ENCODE results near the gene HS6ST1. TPM values are rescaled to one million over a fixed set of nuclear protein-coding genes. Genes with fewer than 3 reads are reported as not detected.

The HS6ST1 gene
- total RNA-seq, 1 experiment from 2014 or later, result 20.3 TPM

- Mint-ChIP-seq H3K9me3 (ENCODE audit: unreplicated experiment) (no peaks in the 10 kb centered on the region), H3K27ac (ENCODE audit: unreplicated experiment) (no peak overlapping the region), H3K36me3 (ENCODE audit: insufficient read depth, unreplicated experiment) (no peaks in the 10 kb centered on the region), H3K4me3 (ENCODE audit: unreplicated experiment) (no peak overlapping the region), H3K4me1 (ENCODE audit: low read depth, unreplicated experiment) (peaks cover 12% of the 10 kb centered on the region), H3K27me3 (ENCODE audit: insufficient read depth, unreplicated experiment) (no peaks in the 10 kb centered on the region)
- H3K27me3 ChIP-seq (replicated peaks; ENCODE audit: control insufficient read depth, insufficient read depth, low read length), result no peaks in the 10 kb centered on the region
- DNase-seq, result no peak
- intact Hi-C loops (cut with micrococcal nuclease; ENCODE audit: unreplicated experiment), result loop anchor here (5.0 kb wide), 1 partner anchor 135 kb away; no protein-coding TSS in a partner anchor
- no TSS peak for BruUV-seq (replicated peaks)
- H3K36me3 ChIP-seq (ENCODE audit: control insufficient read depth, insufficient read depth, low read length), result no peaks in the 10 kb centered on the region; the same call in 1 of the 2 replicates
- H3K4me1 ChIP-seq, result peaks cover 13% of the 10 kb centered on the region
- H3K4me3 ChIP-seq (ENCODE audit: low read depth, low read length), result no peak overlapping the region
- H3K9me3 ChIP-seq, result no peaks in the 10 kb centered on the region
- TF ChIP-seq CTCF (IDR thresholded peaks at IDR 0.05; ENCODE audit: insufficient read depth in 1 of 2, low read depth in 1 of 2, low read length in 1 of 2, severe bottlenecking in 1 of 2, unreplicated experiment in 1 of 2), result no peak
- ChIA-PET CTCF (interaction anchor here (1.0 to 1.3 kb wide), 2 partner anchors 15 to 24 kb away, joined by 3 to 6 read pairs; no protein-coding TSS in a partner anchor), POLR2A (no interaction called here)
These were observed 11.7 kb downstream of the HS6ST1 start for GRCh38 chr2:128306931-128307460.

- no peaks in the 10 kb centered on the region for H3K36me3 Mint-ChIP-seq (ENCODE audit: insufficient read depth, unreplicated experiment)
- Histone ChIP-seq H3K4me3 (ENCODE audit: low read depth, low read length) (no peak overlapping the region), H3K27me3 (replicated peaks; ENCODE audit: control insufficient read depth, insufficient read depth, low read length) (no peaks in the 10 kb centered on the region), H3K9me3 (no peaks in the 10 kb centered on the region), H3K36me3 (ENCODE audit: control insufficient read depth, insufficient read depth, low read length) (no peaks in the 10 kb centered on the region; the same call in 1 of the 2 replicates), H3K4me1 (peaks cover 13% of the 10 kb centered on the region)
- peak; percentile 62 to 73 for DNase-seq
- intact Hi-C loops (cut with micrococcal nuclease; ENCODE audit: unreplicated experiment), result loop anchor here (5.0 kb wide), 1 partner anchor 134 kb away; no protein-coding TSS in a partner anchor
- CTCF ChIA-PET, result interaction anchor here (0.7 to 1.3 kb wide), 5 partner anchors 15 to 73 kb away, joined by 3 to 6 read pairs (median 3); no protein-coding TSS in a partner anchor
- peak; percentile 25 to 49 for TF ChIP-seq CTCF (IDR thresholded peaks at IDR 0.05; ENCODE audit: insufficient read depth in 1 of 2, low read depth in 1 of 2, low read length in 1 of 2, severe bottlenecking in 1 of 2, unreplicated experiment in 1 of 2)
- no peaks in the 10 kb centered on the region for H3K9me3 Mint-ChIP-seq (ENCODE audit: unreplicated experiment)
- H3K4me1 Mint-ChIP-seq (ENCODE audit: low read depth, unreplicated experiment), result peaks cover 12% of the 10 kb centered on the region
- no peak overlapping the region for H3K4me3 Mint-ChIP-seq (ENCODE audit: unreplicated experiment)
- POLR2A ChIA-PET, result no interaction called here
- H3K27ac Mint-ChIP-seq (ENCODE audit: unreplicated experiment), result peak overlapping the region; percentile 36
- H3K27me3 Mint-ChIP-seq (ENCODE audit: insufficient read depth, unreplicated experiment), result no peaks in the 10 kb centered on the region
- no TSS peak for BruUV-seq (replicated peaks)
These were observed 12.4 kb downstream of the HS6ST1 start for GRCh38 chr2:128306081-128306930.

GRCh38 chr2:128305555-128306080 is 13.1 kb downstream of the HS6ST1 start:
- Histone ChIP-seq H3K9me3 (no peaks in the 10 kb centered on the region), H3K36me3 (ENCODE audit: control insufficient read depth, insufficient read depth, low read length) (no peaks in the 10 kb centered on the region; the same call in 1 of the 2 replicates), H3K4me3 (ENCODE audit: low read depth, low read length) (no peak overlapping the region), H3K4me1 (peaks cover 13% of the 10 kb centered on the region), H3K27me3 (replicated peaks; ENCODE audit: control insufficient read depth, insufficient read depth, low read length) (no peaks in the 10 kb centered on the region)
- no peak for TF ChIP-seq CTCF (IDR thresholded peaks at IDR 0.05; ENCODE audit: insufficient read depth in 1 of 2, low read depth in 1 of 2, low read length in 1 of 2, severe bottlenecking in 1 of 2, unreplicated experiment in 1 of 2)
- Mint-ChIP-seq H3K9me3 (ENCODE audit: unreplicated experiment) (no peaks in the 10 kb centered on the region), H3K27ac (ENCODE audit: unreplicated experiment) (peak overlapping the region; percentile 36), H3K4me1 (ENCODE audit: low read depth, unreplicated experiment) (peaks cover 12% of the 10 kb centered on the region), H3K36me3 (ENCODE audit: insufficient read depth, unreplicated experiment) (no peaks in the 10 kb centered on the region), H3K4me3 (ENCODE audit: unreplicated experiment) (no peak overlapping the region), H3K27me3 (ENCODE audit: insufficient read depth, unreplicated experiment) (no peaks in the 10 kb centered on the region)
- intact Hi-C loops (cut with micrococcal nuclease; ENCODE audit: unreplicated experiment), result loop anchor here (5.0 kb wide), 1 partner anchor 133 kb away; no protein-coding TSS in a partner anchor
- CTCF ChIA-PET, result interaction anchor here (0.7 to 1.3 kb wide), 5 partner anchors 16 to 74 kb away, joined by 3 to 6 read pairs (median 3); no protein-coding TSS in a partner anchor
- no peak for DNase-seq
- BruUV-seq (replicated peaks), result no TSS peak
- POLR2A ChIA-PET, result no interaction called here

Measured in Caco-2 (cell line).